Epithelial cell of esophagus (primary cell): Measurements from ENCODE around the gene TRMT112.
A peak's percentile ranks its signal among the peaks of the same experiment; 100 is the strongest.

Source experiments
- DNase-seq: peaks from one replicate; pipeline ENCODE4 v3.0.0; 2010; ENCODE audit warnings: low read depth
- H3K4me3 ChIP-seq: 2 replicates; pipeline ENCODE4 v1.5.1; 2011; ENCODE audit warnings: mild to moderate bottlenecking, low read length, control low read depth
- CTCF ChIP-seq: IDR thresholded peaks from 2 replicates; pipeline ENCODE4 v1.5.1; 2011; ENCODE audit warnings: low read depth, mild to moderate bottlenecking, low read length, control low read depth, inconsistent platforms; ENCODE audit not compliant: insufficient read depth; ENCODE audit errors: missing control alignments

TRMT112 gene

GRCh38 chr11:64287676-64288352 lies 29.5 kb downstream of the TRMT112 start:
- DNase-seq = no peak
- H3K4me3 ChIP-seq = no peak overlapping the region
- no peak for TF ChIP-seq CTCF

GRCh38 chr11:64286801-64287159 lies 30.6 kb downstream of the TRMT112 start:
- no peak overlapping the region for H3K4me3 ChIP-seq
- DNase-seq = no peak
- TF ChIP-seq CTCF = no peak

- no peak for DNase-seq
- peak overlapping the region; percentile 55 for H3K4me3 ChIP-seq
- TF ChIP-seq CTCF = no peak
These were observed 31.2 kb downstream of the TRMT112 start for GRCh38 chr11:64285885-64286800.

GRCh38 chr11:64284962-64285884 lies 32.1 kb downstream of the TRMT112 start, which contains the start of gene GPR137:
TSS of gene GPR137 (plus strand) at chr11:64285848. CDS start at chr11:64286525, 677 bp downstream.
- no peak for TF ChIP-seq CTCF
- DNase-seq = peak; percentile 79
- peak within 1 kb of the TSS; percentile 70 for H3K4me3 ChIP-seq

- no peak for TF ChIP-seq CTCF
- H3K4me3 ChIP-seq = peak within 1 kb of the TSS; percentile 70
- peak; percentile 95 for DNase-seq
These were observed 33.1 kb downstream of the TRMT112 start, which contains the start of gene BAD for GRCh38 chr11:64284048-64284961. TSS of gene BAD (minus strand) at chr11:64284665. CDS start at chr11:64284368, 297 bp downstream.
